Body of pancreas (tissue), 4 donors: ENCODE results near the gene STRA8.

ENCODE experiments used
- CTCF ChIP-seq, 7 experiments: fragments of 450-650 bp in 4 of 7; fragments of 200-600 bp in 3 of 7; sonication (generic) in 3 of 7; IDR thresholded peaks; one replicate each; pipeline ENCODE4 v1.5.1; 2016 to 2019; ENCODE audit warnings: antibody characterized with exemption in 7 of 7
- POLR2A ChIP-seq, 3 donors: fragments of 450-650 bp; IDR thresholded peaks; one replicate each; pipeline ENCODE4 v1.6.1; 2016; ENCODE audit warnings: antibody characterized with exemption in 3 of 3, mild to moderate bottlenecking in 2 of 3

GRCh38 chr7:135286876-135287275 is 53.2 kb downstream of the STRA8 start:
- no peak for TF ChIP-seq CTCF (IDR thresholded peaks at IDR 0.05)
- no peak for TF ChIP-seq POLR2A (IDR thresholded peaks at IDR 0.05)
